Esophagus squamous epithelium (tissue), 5 donors: ENCODE data around the gene CHRNA4. TPM values are rescaled to one million over a fixed set of nuclear protein-coding genes. Genes with fewer than 3 reads are reported as not detected.

Experiments
- DNase-seq: peaks from one replicate; lab custom pipeline; 2025; lab: John Stamatoyannopoulos, UW
- H3K27ac ChIP-seq, 4 donors: fragments of 200-600 bp; sonication (generic); one replicate each; pipeline ENCODE4 v1.5.1; 2016 to 2019; ENCODE audit warnings: mild to moderate bottlenecking in 1 of 4
- H3K27me3 ChIP-seq, 4 donors: fragments of 200-600 bp; sonication (generic); 1 replicate in 3 of 4; 2 replicates in 1 of 4; pipeline versions ENCODE4 v1.5.1 to v1.6.0; 2017 to 2021; ENCODE audit warnings: antibody characterized with exemption in 1 of 4
- H3K36me3 ChIP-seq, 3 donors: fragments of 200-600 bp; sonication (generic); one replicate each; pipeline ENCODE4 v1.5.1; 2016 to 2019
- H3K4me1 ChIP-seq, 3 donors: fragments of 200-600 bp; sonication (generic); one replicate each; pipeline ENCODE4 v1.5.1; 2017 to 2019
- H3K4me3 ChIP-seq, 4 donors: fragments of 200-600 bp; sonication (generic); 1 replicate in 3 of 4; 2 replicates in 1 of 4; pipeline ENCODE4 v1.5.1; 2016 to 2019; ENCODE audit warnings: mild to moderate bottlenecking in 2 of 4, moderate library complexity in 1 of 4
- H3K9me3 ChIP-seq, 3 donors: fragments of 200-600 bp; sonication (generic); one replicate each; pipeline ENCODE4 v1.5.1; 2016 to 2019
- CTCF ChIP-seq, 6 experiments: fragments of 450-650 bp in 4 of 6; fragments of 200-600 bp in 2 of 6; sonication (generic) in 2 of 6; IDR thresholded peaks; one replicate each; pipeline ENCODE4 v1.5.1; 2016 to 2019; ENCODE audit warnings: antibody characterized with exemption in 6 of 6, mild to moderate bottlenecking in 4 of 6, moderate library complexity in 4 of 6
- POLR2A ChIP-seq, 4 donors: fragments of 450-650 bp; IDR thresholded peaks; one replicate each; pipeline ENCODE4 v1.6.1; 2017; ENCODE audit warnings: antibody characterized with exemption in 4 of 4, mild to moderate bottlenecking in 4 of 4, moderate library complexity in 3 of 4
- whole genome bisulfite sequencing, 2 donors: methylation state at CpG; one replicate each; pipeline ENCODE4 v1.1.5; 2018; 5-methylcytosine and 5-hydroxymethylcytosine counted together
- intact Hi-C: fragments of 100-400 bp; cut with DNase I; formaldehyde crosslinking; loops from one replicate; pipeline ENCODE4 v1.15.0; 2022
- total RNA-seq, 4 donors: library from RNA; depleted of rRNA; stranded (reverse); fragments of >200 nt; gene quantifications; one replicate each; pipeline ENCODE4 v1.1.0, GENCODE V29; 2016
- donor health status: DM: yes; HTN: yes; CAD: no.

The CHRNA4 gene
- total RNA-seq, 4 donors from 2014 or later = not detected

GRCh38 chr20:63407928-63408683 lies 47.0 kb upstream of the CHRNA4 start:
- Histone ChIP-seq H3K27me3 (peaks cover 0 to 56% (median 0%) of the 10 kb centered on the region in 4 donors), H3K36me3 (no peaks in the 10 kb centered on the region)
- intact Hi-C loops = no loop called here

GRCh38 chr20:63406617-63407245 lies 45.6 kb upstream of the CHRNA4 start:
- peaks cover 0 to 54% (median 0%) of the 10 kb centered on the region in 4 donors for H3K27me3 ChIP-seq
- no peak overlapping the region for H3K27ac ChIP-seq
- H3K4me3 ChIP-seq = no peak overlapping the region
- intact Hi-C loops = no loop called here
- no peaks in the 10 kb centered on the region for H3K36me3 ChIP-seq
- H3K4me1 ChIP-seq = no peaks in the 10 kb centered on the region
- TF ChIP-seq POLR2A (IDR thresholded peaks at IDR 0.05) (no peak), CTCF (IDR thresholded peaks at IDR 0.05) (no peak)
- DNase-seq = no peak
- no peaks in the 10 kb centered on the region for H3K9me3 ChIP-seq
- 80% methylated on average over 1 of the region's 60 CpGs; no CpG with 5 or more reads in 1 of the 2 donors for WGBS, 2 donors

More at GRCh38 chr20:63407928-63408683, 47.0 kb upstream of the CHRNA4 start:
- WGBS, 2 donors = 100% methylated on average over 1 of the region's 27 CpGs; no CpG with 5 or more reads in 1 of the 2 donors
- Histone ChIP-seq H3K4me3 (no peak overlapping the region), H3K4me1 (no peaks in the 10 kb centered on the region), H3K9me3 (no peaks in the 10 kb centered on the region), H3K27ac (no peak overlapping the region)
- no peak for DNase-seq
- TF ChIP-seq POLR2A (IDR thresholded peaks at IDR 0.05) = no peak
- TF ChIP-seq CTCF (IDR thresholded peaks at IDR 0.05) = no peak

- no peak for TF ChIP-seq POLR2A (IDR thresholded peaks at IDR 0.05)
- no peak for TF ChIP-seq CTCF (IDR thresholded peaks at IDR 0.05)
- peaks cover 0 to 54% (median 0%) of the 10 kb centered on the region in 4 donors for H3K27me3 ChIP-seq
- H3K4me3 ChIP-seq = no peak overlapping the region
- WGBS, 2 donors = 40% methylated on average over 1 of the region's 23 CpGs; no CpG with 5 or more reads in 1 of the 2 donors
- H3K27ac ChIP-seq = no peak overlapping the region
- H3K4me1 ChIP-seq = no peaks in the 10 kb centered on the region
- no peaks in the 10 kb centered on the region for H3K36me3 ChIP-seq
- intact Hi-C loops = no loop called here
- H3K9me3 ChIP-seq = no peaks in the 10 kb centered on the region
- no peak for DNase-seq
These were observed 44.9 kb upstream of the CHRNA4 start for GRCh38 chr20:63406011-63406410.

GRCh38 chr20:63405102-63405730 lies 44.1 kb upstream of the CHRNA4 start:
- WGBS, 2 donors = 52 to 63% methylated on average over 4 to 10 of the region's 31 CpGs
- no peak for TF ChIP-seq CTCF (IDR thresholded peaks at IDR 0.05)
- no peak for TF ChIP-seq POLR2A (IDR thresholded peaks at IDR 0.05)
- no peak overlapping the region for H3K27ac ChIP-seq
- no peak overlapping the region for H3K4me3 ChIP-seq
- no peak for DNase-seq
- H3K27me3 ChIP-seq = peaks cover 0 to 53% (median 0%) of the 10 kb centered on the region in 4 donors
- H3K4me1 ChIP-seq = no peaks in the 10 kb centered on the region
- H3K36me3 ChIP-seq = no peaks in the 10 kb centered on the region
- no peaks in the 10 kb centered on the region for H3K9me3 ChIP-seq
- intact Hi-C loops = no loop called here
